Stimulated activated CD8-positive, alpha-beta memory T cell treated with anti-CD3 and anti-CD28 coated beads, Interleukin-7, amount 100 ng/mL, for 24 hours (primary cell): ENCODE results near the gene LUZP4.
"Not testable (repeated sequence)": the region's sequence is repeated elsewhere in the genome, so short reads cannot be mapped to it uniquely, and the experiment has no call there.

Experiments used
- DNase-seq: peaks from one replicate; pipeline ENCODE4 v3.0.0-alpha.2; 2020; ENCODE audit warnings: low read depth

LUZP4 gene, protein sequence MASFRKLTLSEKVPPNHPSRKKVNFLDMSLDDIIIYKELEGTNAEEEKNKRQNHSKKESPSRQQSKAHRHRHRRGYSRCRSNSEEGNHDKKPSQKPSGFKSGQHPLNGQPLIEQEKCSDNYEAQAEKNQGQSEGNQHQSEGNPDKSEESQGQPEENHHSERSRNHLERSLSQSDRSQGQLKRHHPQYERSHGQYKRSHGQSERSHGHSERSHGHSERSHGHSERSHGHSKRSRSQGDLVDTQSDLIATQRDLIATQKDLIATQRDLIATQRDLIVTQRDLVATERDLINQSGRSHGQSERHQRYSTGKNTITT

GRCh38 chrX:115289465-115289864 lies at the start of gene LUZP4:
LUZP4 (plus strand) TSS chrX:115289715; CDS start chrX:115289760, 45 bp downstream.
- no peak for DNase-seq

GRCh38 chrX:115251458-115252233 lies 37.9 kb upstream of the LUZP4 start:
- no peak for DNase-seq

DNA sequence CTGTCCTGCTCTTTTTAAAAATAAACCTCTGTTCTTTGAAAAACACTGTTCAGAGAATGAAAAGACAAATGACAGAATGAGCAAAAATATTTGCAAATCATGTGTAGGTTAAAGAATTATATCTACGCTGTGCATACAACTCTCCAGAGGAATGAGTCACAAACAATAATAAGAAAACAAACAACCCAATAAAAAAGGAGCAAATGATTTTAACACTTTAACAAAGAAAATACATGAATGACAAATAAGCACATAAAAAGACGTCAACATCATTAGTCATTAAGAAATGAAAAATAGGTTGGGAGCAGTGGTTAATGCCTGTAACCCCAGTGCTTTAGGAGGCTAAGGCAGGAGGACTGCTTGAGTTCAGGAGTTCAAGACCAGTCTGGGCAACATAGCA lies 34.5 kb upstream of the LUZP4 start:
- DNase-seq = no peak

GRCh38 chrX:115257711-115258110 lies 31.8 kb upstream of the LUZP4 start:
- no peak for DNase-seq

GRCh38 chrX:115259238-115259875 lies 30.2 kb upstream of the LUZP4 start:
- DNase-seq = no peak

- DNase-seq = no peak
These were observed 29.2 kb upstream of the LUZP4 start for GRCh38 chrX:115260330-115260729.

GRCh38 chrX:115261148-115261547 lies 28.4 kb upstream of the LUZP4 start:
- no peak for DNase-seq

DNA sequence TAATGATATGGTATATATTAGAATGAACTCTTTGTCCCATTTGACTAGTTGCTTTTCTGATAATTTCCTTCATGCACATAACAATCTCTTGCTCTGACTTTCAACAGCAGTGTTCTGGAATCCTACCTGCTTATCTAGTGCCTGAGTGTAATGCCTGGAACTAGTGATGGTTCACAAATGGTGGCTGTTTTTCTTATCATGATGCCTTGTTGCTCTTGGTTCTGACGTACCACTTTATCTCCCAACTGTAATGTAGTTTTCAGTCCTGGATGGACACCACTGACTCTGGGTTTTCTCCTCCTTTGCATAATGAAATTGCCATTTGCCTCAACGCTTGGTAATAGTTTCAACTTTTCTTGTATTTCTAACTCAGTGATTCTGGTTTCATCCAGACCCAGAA lies 25.5 kb upstream of the LUZP4 start:
- DNase-seq = no peak

GRCh38 chrX:115266300-115266699 lies 23.2 kb upstream of the LUZP4 start:
- DNase-seq = no peak

DNA sequence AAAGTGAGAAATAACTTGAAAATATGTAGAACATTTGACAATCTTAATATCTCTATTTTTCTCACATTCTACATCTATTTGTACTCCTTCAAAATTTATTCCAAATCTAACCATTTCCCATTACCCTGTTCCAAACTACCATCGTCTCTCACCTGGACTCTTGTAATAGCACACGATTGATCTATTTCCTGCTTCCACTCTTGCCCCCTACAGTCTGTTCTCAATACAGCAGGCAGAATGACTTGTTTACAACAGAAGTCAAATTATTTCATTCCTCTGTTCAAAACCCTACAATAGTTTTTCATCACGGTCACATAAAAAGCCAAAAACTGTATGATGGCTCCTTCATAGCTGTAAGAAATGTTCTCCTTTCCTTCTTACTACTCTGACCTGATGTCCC lies 21.1 kb upstream of the LUZP4 start:
- DNase-seq = no peak

GRCh38 chrX:115269051-115269683 lies 20.3 kb upstream of the LUZP4 start:
- DNase-seq = no peak

DNA sequence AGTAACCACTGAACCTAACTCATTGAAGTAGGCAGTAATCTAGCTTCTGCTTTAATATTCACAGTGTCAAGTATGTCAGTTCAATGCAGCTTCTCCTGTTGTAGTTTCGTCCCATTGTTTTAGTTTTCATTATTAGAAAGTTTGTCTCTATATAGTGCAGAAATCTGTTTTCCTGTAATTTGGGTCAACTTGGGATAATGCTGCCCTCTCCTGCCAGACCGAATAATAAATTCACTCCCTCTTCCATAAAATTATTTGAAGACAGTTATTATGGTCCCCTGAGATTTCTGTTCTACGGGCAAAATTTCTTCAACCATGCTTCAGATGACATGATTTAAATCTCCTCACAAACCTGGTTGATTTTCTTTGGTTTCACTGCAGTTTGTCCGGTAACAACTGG lies 4.6 kb upstream of the LUZP4 start:
- no peak for DNase-seq

- DNase-seq = no peak
These were observed 7.7 kb downstream of the LUZP4 start for GRCh38 chrX:115297189-115297588.

DNA sequence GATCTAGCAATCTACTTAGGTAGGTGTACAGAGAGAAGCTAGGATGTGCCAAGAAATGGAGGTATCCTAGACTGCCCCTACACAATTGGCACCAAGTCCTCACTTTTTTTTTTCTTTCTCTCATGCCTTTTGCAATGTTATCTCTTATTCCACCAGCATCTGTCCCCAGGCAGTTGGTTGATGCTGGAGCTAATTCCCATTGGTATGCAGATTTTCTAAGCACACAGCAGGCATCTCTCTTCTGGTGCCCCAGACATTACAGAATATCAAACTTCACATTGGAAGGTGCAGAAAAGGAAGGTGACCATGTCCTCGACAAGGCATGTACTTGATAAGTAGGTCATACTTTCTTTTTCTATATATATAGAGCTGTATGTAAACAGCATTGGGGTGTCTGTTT lies 21.6 kb downstream of the LUZP4 start:
- DNase-seq = no peak

GRCh38 chrX:115311601-115312001 lies 22.1 kb downstream of the LUZP4 start:
- no peak for DNase-seq

DNA sequence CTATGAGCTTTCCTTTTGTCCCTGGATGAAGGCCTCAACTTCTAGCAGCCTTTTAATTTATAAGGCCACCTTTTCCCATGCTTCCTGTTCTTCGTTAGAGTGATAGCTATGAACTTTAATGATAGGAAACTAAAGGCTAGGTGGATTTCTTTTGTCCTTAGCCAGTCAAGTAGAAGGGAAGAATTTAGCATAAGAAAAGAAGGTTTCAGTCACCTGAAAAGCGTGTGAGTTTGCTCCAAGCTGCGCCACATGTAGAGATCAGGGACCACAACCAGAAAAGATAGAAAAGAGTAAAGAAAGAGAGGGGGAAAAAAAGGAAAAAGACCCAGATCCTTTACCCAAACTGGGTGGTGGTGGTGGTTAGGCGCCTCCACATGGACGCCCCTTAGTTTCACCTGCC lies 28.6 kb downstream of the LUZP4 start:
- DNase-seq = no peak

- no peak for DNase-seq
These were observed 32.9 kb downstream of the LUZP4 start for GRCh38 chrX:115322375-115322774.

DNA sequence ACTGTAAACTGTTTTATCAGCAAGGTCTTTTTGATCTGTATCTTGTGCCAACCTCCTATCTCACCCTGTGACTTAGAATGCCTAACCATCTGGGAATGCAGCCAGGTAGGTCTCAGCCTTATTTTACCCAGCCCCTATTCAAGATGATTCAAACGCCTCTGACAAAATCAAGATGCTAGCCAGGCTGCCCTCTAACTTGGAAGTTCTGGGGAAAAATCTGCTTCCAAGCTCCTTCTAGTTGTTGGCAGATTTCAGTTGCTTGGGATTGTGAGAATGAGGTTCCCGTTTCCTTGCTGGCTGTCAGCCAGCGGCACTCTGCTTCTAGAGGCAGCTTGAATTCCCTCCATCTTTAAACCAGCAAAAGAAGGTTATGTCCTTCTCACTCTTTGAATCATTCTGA lies 34.7 kb downstream of the LUZP4 start:
- DNase-seq = no peak

- DNase-seq = not testable (repeated sequence)
These were observed 39.8 kb downstream of the LUZP4 start for GRCh38 chrX:115329282-115329681.

- DNase-seq = no peak
These were observed 41.1 kb downstream of the LUZP4 start for GRCh38 chrX:115330498-115331168.

DNA sequence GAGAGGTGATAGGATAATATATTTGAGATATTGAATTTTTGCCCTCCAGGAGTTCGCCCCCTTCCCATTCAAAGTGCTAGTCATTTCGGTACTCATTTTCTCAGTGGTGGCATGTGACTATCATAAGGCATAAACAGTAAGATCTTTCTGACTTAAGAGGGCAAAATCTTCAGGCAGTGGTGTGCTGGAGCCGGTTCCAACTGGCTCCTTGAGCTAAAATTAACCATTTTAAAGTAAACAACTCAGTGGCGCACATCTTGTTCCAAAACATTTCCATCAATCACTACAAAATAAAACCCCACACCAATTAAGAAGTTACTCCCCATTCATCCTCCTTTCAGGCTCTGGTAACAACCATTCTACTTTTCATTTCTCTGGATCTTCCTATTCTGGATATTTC lies 43.3 kb downstream of the LUZP4 start:
- DNase-seq = no peak

GRCh38 chrX:115333446-115333845 lies 43.9 kb downstream of the LUZP4 start:
- no peak for DNase-seq
